IMR-90 (cell line): Measurements from ENCODE around the gene FBXL19. TPM values are rescaled to one million over a fixed set of nuclear protein-coding genes. Genes with fewer than 3 reads are reported as not detected.

ENCODE experiments used
- ATAC-seq: fragments of 200-7000 bp; cut with Tn5 transposase; 2 replicates; pipeline ENCODE4 v1.9.1; 2020; ENCODE audit warnings: low read depth, mild to moderate bottlenecking, moderate library complexity
- BruUV-seq: library from RNA; stranded (reverse); fragments of 400-500 nt; replicated peaks from 2 replicates; lab custom pipeline; 2021; lab: Mats Ljungman, UMichigan
- CTCF ChIA-PET: fragments of 300-600 bp; formaldehyde crosslinking; extraction: SDS; loops from one replicate; lab custom pipeline; 2021; ENCODE audit warnings: antibody characterized with exemption; lab: Yijun Ruan, JAX
- POLR2A ChIA-PET: fragments of 300-600 bp; sonication (Branson Sonifier 250); formaldehyde crosslinking; loops from one replicate; lab custom pipeline; 2022; ENCODE audit warnings: antibody characterized with exemption; ENCODE audit not compliant: unreplicated experiment; lab: Charles Lee
- DNase-seq: peaks from one replicate; pipeline ENCODE4 v3.0.0; 2013
- H2AFZ ChIP-seq: replicated peaks from 2 replicates; pipeline ENCODE3; 2013; ENCODE audit warnings: low read length, mild to moderate bottlenecking; ENCODE audit not compliant: poor library complexity
- H2AK5ac ChIP-seq: 2 replicates; pipeline ENCODE4 v1.6.1; 2013; ENCODE audit warnings: low read depth, low read length, inconsistent platforms
- H2AK9ac ChIP-seq: replicated peaks from 2 replicates; pipeline ENCODE3; 2013; ENCODE audit warnings: mild to moderate bottlenecking, low read depth, low read length, moderate library complexity; ENCODE audit not compliant: poor library complexity
- H2BK120ac ChIP-seq: 2 replicates; pipeline ENCODE4 v1.6.1; 2013; ENCODE audit warnings: low read depth, low read length, inconsistent platforms
- H2BK15ac ChIP-seq: 3 replicates; pipeline ENCODE4 v1.6.1; 2013; ENCODE audit warnings: low read depth, low read length, inconsistent platforms
- H2BK20ac ChIP-seq: 2 replicates; pipeline ENCODE4 v1.6.1; 2013; ENCODE audit warnings: low read depth, mild to moderate bottlenecking, inconsistent platforms, low read length, moderate library complexity
- H2BK5ac ChIP-seq: 2 replicates; pipeline ENCODE4 v1.6.1; 2013; ENCODE audit warnings: mild to moderate bottlenecking, low read depth, low read length, inconsistent platforms; ENCODE audit not compliant: poor library complexity, severe bottlenecking
- H3K14ac ChIP-seq: replicated peaks from 2 replicates; pipeline ENCODE4 v1.6.1; 2013; ENCODE audit warnings: low read depth, low read length, inconsistent platforms
- H3K18ac ChIP-seq: 2 replicates; pipeline ENCODE4 v1.6.1; 2013; ENCODE audit warnings: low read depth, low read length, control low read depth
- H3K23ac ChIP-seq: 2 replicates; pipeline ENCODE4 v1.6.1; 2013; ENCODE audit warnings: low read depth, low read length, inconsistent platforms
- H3K27ac ChIP-seq: 2 replicates; pipeline ENCODE4 v1.5.1; 2013; ENCODE audit warnings: mild to moderate bottlenecking, control low read depth, low read length; ENCODE audit not compliant: insufficient read depth
- H3K27me3 ChIP-seq: 2 replicates; pipeline ENCODE4 v1.6.1; 2013; ENCODE audit warnings: low read length; ENCODE audit not compliant: control insufficient read depth, insufficient read depth
- H3K36me3 ChIP-seq: 2 replicates; pipeline ENCODE4 v1.6.1; 2013; ENCODE audit warnings: low read length, mixed read lengths; ENCODE audit not compliant: control insufficient read depth, insufficient read depth
- H3K4ac ChIP-seq: 2 replicates; pipeline ENCODE4 v1.6.1; 2013; ENCODE audit warnings: low read depth, low read length, inconsistent platforms
- H3K4me1 ChIP-seq: 2 replicates; pipeline ENCODE4 v1.6.1; 2013; ENCODE audit warnings: low read length, mixed read lengths; ENCODE audit not compliant: control insufficient read depth, insufficient read depth
- H3K4me2 ChIP-seq: 2 replicates; pipeline ENCODE4 v1.6.1; 2013; ENCODE audit warnings: low read depth, mild to moderate bottlenecking, control low read depth, low read length, moderate library complexity
- H3K4me3 ChIP-seq: 2 replicates; pipeline ENCODE4 v1.5.1; 2013; ENCODE audit warnings: low read depth, mild to moderate bottlenecking, control low read depth, low read length, moderate library complexity; ENCODE audit not compliant: insufficient read depth
- H3K56ac ChIP-seq: 2 replicates; pipeline ENCODE4 v1.6.1; 2013; ENCODE audit warnings: low read length, inconsistent platforms; ENCODE audit not compliant: insufficient read depth; ENCODE audit errors: extremely low read depth
- H3K79me1 ChIP-seq, 2 experiments: 2 replicates each; pipeline ENCODE4 v1.6.1; 2013; ENCODE audit warnings: low read length in 2 of 2, inconsistent platforms in 1 of 2, low read depth in 1 of 2
- H3K9ac ChIP-seq: 2 replicates; pipeline ENCODE4 v1.6.1; 2013; ENCODE audit warnings: low read depth, low read length, control low read depth
- H3K9me1 ChIP-seq: 2 replicates; pipeline ENCODE4 v1.6.1; 2013; ENCODE audit warnings: low read length, inconsistent platforms; ENCODE audit not compliant: insufficient read depth
- H3K9me3 ChIP-seq: 2 replicates; pipeline ENCODE4 v1.6.1; 2013; ENCODE audit warnings: low read length; ENCODE audit not compliant: control insufficient read depth, insufficient read depth
- H4K20me1 ChIP-seq: 2 replicates; pipeline ENCODE4 v1.6.1; 2013; ENCODE audit warnings: low read length, inconsistent platforms; ENCODE audit not compliant: insufficient read depth
- H4K5ac ChIP-seq: 2 replicates; pipeline ENCODE4 v1.6.1; 2013; ENCODE audit warnings: mild to moderate bottlenecking, low read depth, low read length, control low read depth
- H4K8ac ChIP-seq, 2 experiments: 2 replicates each; pipeline ENCODE4 v1.6.1; 2013; ENCODE audit warnings: low read depth in 2 of 2, low read length in 2 of 2, control low read depth in 1 of 2, inconsistent platforms in 1 of 2
- H4K91ac ChIP-seq: 2 replicates; pipeline ENCODE4 v1.6.1; 2013; ENCODE audit warnings: low read depth, low read length, inconsistent platforms; ENCODE audit not compliant: insufficient read depth
- MXI1 ChIP-seq: IDR thresholded peaks from 2 replicates; pipeline ENCODE4 v1.6.1; 2012; ENCODE audit warnings: low read depth, mild to moderate bottlenecking, low read length, moderate library complexity, borderline replicate concordance
- USF2 ChIP-seq: fragments of 150-350 bp; IDR thresholded peaks from 2 replicates; pipeline ENCODE4 v1.6.1; 2017; ENCODE audit warnings: mild to moderate bottlenecking, antibody characterized with exemption, low read length, low read depth
- WGBS, 2 experiments: methylation state at CpG; one replicate each; pipeline versions ENCODE4 v1.1.5 to v1.1.7; 2013; ENCODE audit warnings: missing lambda C conversion rate in 2 of 2; ENCODE audit not compliant: insufficient read length in 1 of 2; ENCODE audit errors: extremely low coverage in 2 of 2; 5-methylcytosine and 5-hydroxymethylcytosine counted together
- dilution Hi-C: fragments of 300-500 bp; cut with HindIII; formaldehyde crosslinking; loops from one replicate; pipeline ENCODE4 v1.14.3; 2018; ENCODE audit warnings: low sequenced_read_pairs; ENCODE audit not compliant: unreplicated experiment
- in situ Hi-C: fragments of 300-500 bp; cut with MboI; formaldehyde crosslinking; loops from 3 replicates; pipeline ENCODE4 v1.14.3; 2019; ENCODE audit warnings: low sequenced_read_pairs, inconsistent platforms, mixed read lengths
- intact Hi-C: fragments of 100-400 bp; cut with micrococcal nuclease; formaldehyde crosslinking; loops from 2 replicates; pipeline ENCODE4 v1.10.0; 2022
- polyA plus RNA-seq, 3 experiments: library from polyadenylated mRNA; depleted of rRNA; stranded (reverse); fragments of >200 nt; gene quantifications; 2 replicates each; pipeline ENCODE4 v1.2.3, GENCODE V29; 2012; ENCODE audit warnings: low replicate concordance in 1 of 3
- total RNA-seq: library from RNA; depleted of rRNA; stranded (reverse); fragments of >200 nt; gene quantifications from 2 replicates; pipeline ENCODE4 v1.2.3, GENCODE V29; 2012
- TF ChIP-seq, protein P1 (sequence below): fragments of 150-350 bp; IDR thresholded peaks from 2 replicates; pipeline ENCODE4 v1.6.1; 2016; ENCODE audit warnings: low read depth, mild to moderate bottlenecking, low read length, moderate library complexity, borderline replicate concordance

FBXL19 gene
- total and polyA plus RNA-seq, 2 of the 4 experiments (the other 2 are of a cell fraction) = 5.0 to 13.8 TPM

GRCh38 chr16:30946671-30947540 lies 23.5 kb downstream of the FBXL19 start (continued):
- TF ChIP-seq, protein P1, sequence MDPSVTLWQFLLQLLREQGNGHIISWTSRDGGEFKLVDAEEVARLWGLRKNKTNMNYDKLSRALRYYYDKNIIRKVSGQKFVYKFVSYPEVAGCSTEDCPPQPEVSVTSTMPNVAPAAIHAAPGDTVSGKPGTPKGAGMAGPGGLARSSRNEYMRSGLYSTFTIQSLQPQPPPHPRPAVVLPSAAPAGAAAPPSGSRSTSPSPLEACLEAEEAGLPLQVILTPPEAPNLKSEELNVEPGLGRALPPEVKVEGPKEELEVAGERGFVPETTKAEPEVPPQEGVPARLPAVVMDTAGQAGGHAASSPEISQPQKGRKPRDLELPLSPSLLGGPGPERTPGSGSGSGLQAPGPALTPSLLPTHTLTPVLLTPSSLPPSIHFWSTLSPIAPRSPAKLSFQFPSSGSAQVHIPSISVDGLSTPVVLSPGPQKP = no peak

GRCh38 chr16:30947541-30947858 lies 24.1 kb downstream of the FBXL19 start:
- Histone ChIP-seq H3K9ac (no peak overlapping the region), H2BK15ac (no peak overlapping the region), H3K36me3 (peaks cover 21% of the 10 kb centered on the region), H2AK9ac (no peak overlapping the region), H3K4me2 (no peak overlapping the region), H4K91ac (no peak overlapping the region), H3K9me1 (peaks cover 11% of the 10 kb centered on the region; the same call in 1 of the 2 replicates), H3K4ac (no peak overlapping the region), H3K56ac (no peak overlapping the region), H3K4me3 (no peak overlapping the region), H3K23ac (no peak overlapping the region), H3K79me1 (peaks cover 15 to 48% of the 10 kb centered on the region in 2 experiments; a peak in 3 of 4 replicates), H3K14ac (no peak overlapping the region), H2AK5ac (no peak overlapping the region), H3K4me1 (peaks cover 7% of the 10 kb centered on the region), H4K8ac (no peak overlapping the region), H3K27me3 (no peaks in the 10 kb centered on the region), H3K27ac (no peak overlapping the region), H4K5ac (no peak overlapping the region), H4K20me1 (peaks cover 10% of the 10 kb centered on the region), H3K9me3 (no peaks in the 10 kb centered on the region), H2BK120ac (no peak overlapping the region), H2AFZ (no peak overlapping the region), H3K18ac (no peak overlapping the region), H2BK5ac (no peak overlapping the region), H2BK20ac (no peak overlapping the region)
- in situ Hi-C loops (no loop called here), intact Hi-C loops (no loop called here), dilution Hi-C loops (no loop called here)
- ChIA-PET POLR2A (no interaction called here), CTCF (no interaction called here)
- WGBS, 2 experiments = no CpG with 5 or more reads among the region's 3 CpGs
- BruUV-seq = no TSS peak
- ATAC-seq (no peak), DNase-seq (no peak)
- TF ChIP-seq MXI1 (no peak), USF2 (no peak)
